Smooth muscle cell (in vitro differentiated cells): ENCODE results near the gene ZCWPW1. TPM values are rescaled to one million over a fixed set of nuclear protein-coding genes. Genes with fewer than 3 reads are reported as not detected.

Experiments
- DNase-seq: peaks from one replicate; lab custom pipeline; 2025; ENCODE audit not compliant: unreplicated experiment; lab: John Stamatoyannopoulos, UW
- H2AFZ ChIP-seq: fragments of 200-600 bp; sonication (generic); 2 replicates; pipeline ENCODE4 v1.6.0; 2016; ENCODE audit warnings: antibody characterized with exemption, low read depth, mild to moderate bottlenecking
- H3F3A ChIP-seq: fragments of 200-600 bp; sonication (generic); 2 replicates; pipeline ENCODE4 v1.6.0; 2017; ENCODE audit warnings: antibody characterized with exemption, low read depth
- H3K27ac ChIP-seq: fragments of 200-600 bp; sonication (generic); 2 replicates; pipeline ENCODE4 v1.5.1; 2016; ENCODE audit warnings: low read depth, mild to moderate bottlenecking
- H3K27me3 ChIP-seq: fragments of 200-600 bp; sonication (generic); 2 replicates; pipeline ENCODE4 v1.6.1; 2016; ENCODE audit warnings: low read depth, mild to moderate bottlenecking
- H3K36me3 ChIP-seq: fragments of 200-600 bp; sonication (generic); 2 replicates; pipeline ENCODE4 v1.5.1; 2016; ENCODE audit warnings: low read depth
- H3K4me1 ChIP-seq: fragments of 200-600 bp; sonication (generic); 2 replicates; pipeline ENCODE4 v1.5.1; 2016; ENCODE audit warnings: low read depth
- H3K4me2 ChIP-seq: fragments of 200-600 bp; sonication (generic); 2 replicates; pipeline ENCODE4 v1.6.0; 2016; ENCODE audit warnings: mild to moderate bottlenecking
- H3K4me3 ChIP-seq: fragments of 200-600 bp; sonication (generic); 2 replicates; pipeline ENCODE4 v1.5.1; 2016; ENCODE audit warnings: mild to moderate bottlenecking
- H3K79me2 ChIP-seq: fragments of 200-600 bp; sonication (generic); 2 replicates; pipeline ENCODE4 v1.6.0; 2016; ENCODE audit warnings: low read depth, mild to moderate bottlenecking
- H3K9ac ChIP-seq: fragments of 200-600 bp; sonication (generic); 2 replicates; pipeline ENCODE4 v1.6.0; 2016; ENCODE audit warnings: low read depth
- H3K9me3 ChIP-seq: fragments of 200-600 bp; sonication (generic); replicated peaks from 2 replicates; pipeline ENCODE4 v1.5.1; 2016; ENCODE audit warnings: low read depth
- H4K20me1 ChIP-seq: fragments of 200-600 bp; sonication (generic); 2 replicates; pipeline ENCODE4 v1.6.0; 2016; ENCODE audit warnings: low read depth
- WGBS: methylation state at CpG from one replicate; pipeline ENCODE4 v1.1.7; 2016; ENCODE audit warnings: low lambda C conversion rate; 5-methylcytosine and 5-hydroxymethylcytosine counted together
- polyA plus RNA-seq: library from polyadenylated mRNA; unstranded; fragments of >200 nt; fragmentation: Nextera tagmentation; extraction: Ambion mirVana; gene quantifications from 2 replicates; pipeline ENCODE4 v1.2.1, GENCODE V29; 2016
- total RNA-seq: library from RNA; depleted of rRNA; stranded (reverse); fragments of >200 nt; gene quantifications from 2 replicates; pipeline ENCODE4 v1.2.3, GENCODE V29; 2014
- TF ChIP-seq, protein P1 (sequence below): fragments of 200-600 bp; sonication (generic); IDR thresholded peaks from 2 replicates; pipeline ENCODE4 v1.5.1; 2017; ENCODE audit warnings: borderline replicate concordance, mild to moderate bottlenecking, antibody characterized with exemption; ENCODE audit not compliant: insufficient read depth, poor library complexity, severe bottlenecking

ZCWPW1 gene
- total and polyA plus RNA-seq, 2 experiments from 2014 or later = 3.9 to 5.3 TPM

GRCh38 chr7:100413346-100413745 is 15.2 kb downstream of the ZCWPW1 start:
- no peak for DNase-seq
- TF ChIP-seq, protein P1, sequence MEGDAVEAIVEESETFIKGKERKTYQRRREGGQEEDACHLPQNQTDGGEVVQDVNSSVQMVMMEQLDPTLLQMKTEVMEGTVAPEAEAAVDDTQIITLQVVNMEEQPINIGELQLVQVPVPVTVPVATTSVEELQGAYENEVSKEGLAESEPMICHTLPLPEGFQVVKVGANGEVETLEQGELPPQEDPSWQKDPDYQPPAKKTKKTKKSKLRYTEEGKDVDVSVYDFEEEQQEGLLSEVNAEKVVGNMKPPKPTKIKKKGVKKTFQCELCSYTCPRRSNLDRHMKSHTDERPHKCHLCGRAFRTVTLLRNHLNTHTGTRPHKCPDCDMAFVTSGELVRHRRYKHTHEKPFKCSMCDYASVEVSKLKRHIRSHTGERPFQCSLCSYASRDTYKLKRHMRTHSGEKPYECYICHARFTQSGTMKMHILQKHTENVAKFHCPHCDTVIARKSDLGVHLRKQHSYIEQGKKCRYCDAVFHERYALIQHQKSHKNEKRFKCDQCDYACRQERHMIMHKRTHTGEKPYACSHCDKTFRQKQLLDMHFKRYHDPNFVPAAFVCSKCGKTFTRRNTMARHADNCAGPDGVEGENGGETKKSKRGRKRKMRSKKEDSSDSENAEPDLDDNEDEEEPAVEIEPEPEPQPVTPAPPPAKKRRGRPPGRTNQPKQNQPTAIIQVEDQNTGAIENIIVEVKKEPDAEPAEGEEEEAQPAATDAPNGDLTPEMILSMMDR = no peak
- Histone ChIP-seq H3K9me3 (no peaks in the 10 kb centered on the region), H3K79me2 (no peaks in the 10 kb centered on the region), H3K4me2 (no peak overlapping the region), H3F3A (no peaks in the 10 kb centered on the region), H3K27me3 (peaks cover 26% of the 10 kb centered on the region), H3K36me3 (no peaks in the 10 kb centered on the region), H3K27ac (no peak overlapping the region), H3K4me1 (no peaks in the 10 kb centered on the region), H2AFZ (no peak overlapping the region), H3K4me3 (no peak overlapping the region), H4K20me1 (no peaks in the 10 kb centered on the region), H3K9ac (no peak overlapping the region)

DNA sequence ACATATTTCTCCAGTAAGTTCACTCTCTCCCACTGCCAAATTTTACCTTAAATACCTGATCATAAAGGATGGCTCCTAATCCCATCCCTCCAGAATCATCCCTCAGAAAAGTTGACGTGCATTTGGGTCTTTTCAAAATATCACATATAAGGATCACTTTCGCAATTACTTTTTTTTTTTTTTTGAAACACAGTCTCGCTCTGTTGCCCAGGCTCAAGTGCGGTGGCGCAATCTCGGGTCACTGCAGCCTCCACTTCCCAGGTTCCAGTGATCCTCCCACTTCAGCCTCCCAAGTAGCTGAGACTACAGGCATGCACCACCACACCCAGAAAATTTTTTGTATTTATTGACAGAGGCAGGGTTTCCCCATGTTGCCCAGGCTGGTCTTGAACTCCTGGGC is 17.4 kb downstream of the ZCWPW1 start:
- Histone ChIP-seq H4K20me1 (no peaks in the 10 kb centered on the region), H3K27me3 (peaks cover 26% of the 10 kb centered on the region), H3K4me2 (no peak overlapping the region), H3K79me2 (no peaks in the 10 kb centered on the region), H3K4me3 (no peak overlapping the region), H3K9ac (no peak overlapping the region), H3K36me3 (no peaks in the 10 kb centered on the region), H3K9me3 (no peaks in the 10 kb centered on the region), H3F3A (no peaks in the 10 kb centered on the region), H3K4me1 (no peaks in the 10 kb centered on the region), H3K27ac (no peak overlapping the region), H2AFZ (no peak overlapping the region)
- 95% methylated on average over 6 of the region's 6 CpGs for WGBS
- DNase-seq = no peak
- TF ChIP-seq, protein P1 = no peak

- H3F3A ChIP-seq = no peaks in the 10 kb centered on the region
- no peaks in the 10 kb centered on the region for H4K20me1 ChIP-seq
- peaks cover 32% of the 10 kb centered on the region for H3K27me3 ChIP-seq
- H3K9me3 ChIP-seq = no peaks in the 10 kb centered on the region
- no peaks in the 10 kb centered on the region for H3K4me1 ChIP-seq
- H2AFZ ChIP-seq = no peak overlapping the region
- 49% methylated on average over 12 of the region's 12 CpGs for WGBS
- H3K4me2 ChIP-seq = peak overlapping the region; percentile 17
- H3K9ac ChIP-seq = no peak overlapping the region
- no peak overlapping the region for H3K4me3 ChIP-seq
- H3K79me2 ChIP-seq = no peaks in the 10 kb centered on the region
- no peak for DNase-seq
- TF ChIP-seq, protein P1 = peak; percentile 63
- H3K27ac ChIP-seq = peak overlapping the region; percentile 54
- no peaks in the 10 kb centered on the region for H3K36me3 ChIP-seq
These were observed 21.0 kb downstream of the ZCWPW1 start for GRCh38 chr7:100407285-100408180.

GRCh38 chr7:100406767-100407166 is 21.7 kb downstream of the ZCWPW1 start:
- H3K9me3 ChIP-seq = no peaks in the 10 kb centered on the region
- H3K9ac ChIP-seq = no peak overlapping the region
- H3K4me3 ChIP-seq = no peak overlapping the region
- TF ChIP-seq, protein P1 = no peak
- H3K36me3 ChIP-seq = no peaks in the 10 kb centered on the region
- H3K27me3 ChIP-seq = peaks cover 32% of the 10 kb centered on the region
- WGBS = 30% methylated on average over 6 of the region's 6 CpGs
- H3F3A ChIP-seq = no peaks in the 10 kb centered on the region
- no peaks in the 10 kb centered on the region for H4K20me1 ChIP-seq
- H3K4me1 ChIP-seq = no peaks in the 10 kb centered on the region
- no peak overlapping the region for H2AFZ ChIP-seq
- peak overlapping the region; percentile 17 for H3K4me2 ChIP-seq
- DNase-seq = no peak
- no peaks in the 10 kb centered on the region for H3K79me2 ChIP-seq
- peak overlapping the region; percentile 54 for H3K27ac ChIP-seq
